ENCODE measurements around the gene FREM3. TPM values are rescaled to one million over a fixed set of nuclear protein-coding genes. Genes with fewer than 3 reads are reported as not detected.
"Not testable (repeated sequence)": the region's sequence is repeated elsewhere in the genome, so short reads cannot be mapped to it uniquely, and the experiment has no call there.

The FREM3 gene
- total RNA-seq, 6 donors from 2014 or later, result 0.11 to 1.5 (median 0.30) TPM; not detected in 2

GRCh38 chr4:143539670-143540023, 160.8 kb downstream of the FREM3 start:
- Histone ChIP-seq H3K27me3 (no peaks in the 10 kb centered on the region), H3K9me3 (no peaks in the 10 kb centered on the region), H3K36me3 (peaks cover 47 to 89% (median 61%) of the 10 kb centered on the region in 4 donors), H3K4me1 (peaks cover 0 to 4% (median 0%) of the 10 kb centered on the region in 4 donors), H3K4me3 (no peak overlapping the region), H3K27ac (no peak overlapping the region)
- ATAC-seq (ENCODE audit: low FRiP score in 2 of 2) (no peak), DNase-seq (no peak)
- 98% methylated on average over 3 of the region's 3 CpGs for WGBS, 2 donors
- TF ChIP-seq POLR2A (IDR thresholded peaks at IDR 0.05), result no peak
- no peak for TF ChIP-seq EP300 (IDR thresholded peaks at IDR 0.05)
- TF ChIP-seq POLR2AphosphoS5 (IDR thresholded peaks at IDR 0.05), result no peak
- TF ChIP-seq, protein P1, sequence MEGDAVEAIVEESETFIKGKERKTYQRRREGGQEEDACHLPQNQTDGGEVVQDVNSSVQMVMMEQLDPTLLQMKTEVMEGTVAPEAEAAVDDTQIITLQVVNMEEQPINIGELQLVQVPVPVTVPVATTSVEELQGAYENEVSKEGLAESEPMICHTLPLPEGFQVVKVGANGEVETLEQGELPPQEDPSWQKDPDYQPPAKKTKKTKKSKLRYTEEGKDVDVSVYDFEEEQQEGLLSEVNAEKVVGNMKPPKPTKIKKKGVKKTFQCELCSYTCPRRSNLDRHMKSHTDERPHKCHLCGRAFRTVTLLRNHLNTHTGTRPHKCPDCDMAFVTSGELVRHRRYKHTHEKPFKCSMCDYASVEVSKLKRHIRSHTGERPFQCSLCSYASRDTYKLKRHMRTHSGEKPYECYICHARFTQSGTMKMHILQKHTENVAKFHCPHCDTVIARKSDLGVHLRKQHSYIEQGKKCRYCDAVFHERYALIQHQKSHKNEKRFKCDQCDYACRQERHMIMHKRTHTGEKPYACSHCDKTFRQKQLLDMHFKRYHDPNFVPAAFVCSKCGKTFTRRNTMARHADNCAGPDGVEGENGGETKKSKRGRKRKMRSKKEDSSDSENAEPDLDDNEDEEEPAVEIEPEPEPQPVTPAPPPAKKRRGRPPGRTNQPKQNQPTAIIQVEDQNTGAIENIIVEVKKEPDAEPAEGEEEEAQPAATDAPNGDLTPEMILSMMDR (IDR thresholded peaks at IDR 0.05), result no peak

GRCh38 chr4:143538979-143539669, 161.4 kb downstream of the FREM3 start:
- H3K27me3 ChIP-seq, result no peaks in the 10 kb centered on the region
- H3K4me1 ChIP-seq, result peaks cover 0 to 4% (median 0%) of the 10 kb centered on the region in 4 donors
- no peak overlapping the region for H3K4me3 ChIP-seq
- H3K36me3 ChIP-seq, result peaks cover 42 to 88% (median 58%) of the 10 kb centered on the region in 4 donors
- 80 to 82% methylated on average over 4 of the region's 4 CpGs for WGBS, 2 donors
- DNase-seq, result no peak
- no peak for ATAC-seq (ENCODE audit: low FRiP score in 2 of 2)
- TF ChIP-seq, protein P1 (IDR thresholded peaks at IDR 0.05), result no peak
- no peak for TF ChIP-seq POLR2A (IDR thresholded peaks at IDR 0.05)
- no peak for TF ChIP-seq POLR2AphosphoS5 (IDR thresholded peaks at IDR 0.05)
- no peak for TF ChIP-seq EP300 (IDR thresholded peaks at IDR 0.05)
- no peak overlapping the region for H3K27ac ChIP-seq
- H3K9me3 ChIP-seq, result no peaks in the 10 kb centered on the region

GRCh38 chr4:143531788-143532491, 168.5 kb downstream of the FREM3 start:
- H3K4me3 ChIP-seq, result no peak overlapping the region
- ATAC-seq (ENCODE audit: low FRiP score in 2 of 2) (peak; percentile 17 to 46), DNase-seq (no peak)
- H3K4me1 ChIP-seq, result peaks cover 20 to 31% (median 23%) of the 10 kb centered on the region in 4 donors
- peaks cover 42 to 90% (median 51%) of the 10 kb centered on the region in 4 donors for H3K36me3 ChIP-seq
- H3K9me3 ChIP-seq, result no peaks in the 10 kb centered on the region
- H3K27me3 ChIP-seq, result no peaks in the 10 kb centered on the region
- 48 to 68% methylated on average over 2 of the region's 2 CpGs for WGBS, 2 donors
- H3K27ac ChIP-seq, result peak overlapping the region in 2 of 4 donors; percentile 1 to 37
- no peak for TF ChIP-seq POLR2A (IDR thresholded peaks at IDR 0.05)
- TF ChIP-seq, protein P1 (IDR thresholded peaks at IDR 0.05), result no peak
- TF ChIP-seq EP300 (IDR thresholded peaks at IDR 0.05), result no peak
- no peak for TF ChIP-seq POLR2AphosphoS5 (IDR thresholded peaks at IDR 0.05)

DNA sequence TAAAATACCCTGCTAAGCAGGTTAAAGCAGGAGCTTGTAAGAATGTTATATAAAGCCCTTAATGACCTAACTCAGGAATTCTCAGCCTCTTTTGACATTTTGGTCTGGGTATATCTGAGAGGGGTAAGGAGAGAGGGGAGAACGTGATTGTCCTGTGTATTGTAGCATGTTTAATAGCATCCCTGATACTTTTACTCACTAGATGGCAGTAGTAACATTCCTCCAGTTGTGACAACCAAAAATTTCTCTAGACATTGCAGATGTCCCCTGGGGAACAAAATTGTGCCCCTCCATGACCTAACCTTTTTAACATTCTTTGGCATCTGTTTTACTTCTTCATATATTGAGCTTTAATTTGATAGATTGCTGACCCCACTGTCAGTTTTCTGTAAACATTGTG, 169.1 kb downstream of the FREM3 start:
- DNase-seq (no peak), ATAC-seq (ENCODE audit: low FRiP score in 2 of 2) (peak; percentile 51 to 77)
- 17 to 35% methylated on average over 1 of the region's 1 CpG for WGBS, 2 donors
- H3K4me1 ChIP-seq, result peaks cover 20 to 31% (median 23%) of the 10 kb centered on the region in 4 donors
- H3K9me3 ChIP-seq, result no peaks in the 10 kb centered on the region
- no peaks in the 10 kb centered on the region for H3K27me3 ChIP-seq
- no peak overlapping the region for H3K4me3 ChIP-seq
- H3K36me3 ChIP-seq, result peaks cover 41 to 90% (median 49%) of the 10 kb centered on the region in 4 donors
- H3K27ac ChIP-seq, result peak overlapping the region in 3 of 4 donors; percentile 28 to 45 (median 37)
- TF ChIP-seq POLR2A (IDR thresholded peaks at IDR 0.05), result no peak
- TF ChIP-seq, protein P1 (IDR thresholded peaks at IDR 0.05), result peak in 4 of 6 experiments; percentile 11 to 17 (median 14)

- Histone ChIP-seq H3K36me3 (peaks cover 22 to 96% (median 46%) of the 10 kb centered on the region in 4 donors), H3K4me1 (peaks cover 24 to 55% (median 31%) of the 10 kb centered on the region in 4 donors)
- H3K4me3 ChIP-seq; H3K9me3 ChIP-seq; H3K27ac ChIP-seq; H3K27me3 ChIP-seq; DNase-seq; ATAC-seq (ENCODE audit: low FRiP score in 2 of 2): not testable (repeated sequence)
- 63 to 76% methylated on average over 4 of the region's 4 CpGs for WGBS, 2 donors
Observed at GRCh38 chr4:143528046-143528445, 172.4 kb downstream of the FREM3 start.
